HG03565 (cell line): ENCODE measurements around the gene BBX.

ENCODE experiments used
- ATAC-seq: cut with Tn5 transposase; IDR thresholded peaks from one replicate; pipeline ENCODE4 v1.9.1; 2021; ENCODE audit warnings: mild to moderate bottlenecking, moderate library complexity; ENCODE audit not compliant: unreplicated experiment

Gene BBX

GRCh38 chr3:107522510-107523288, at the start of gene BBX:
Gene BBX (plus strand): TSS chr3:107522962. CDS start chr3:107710461, 187,499 bp downstream.
- ATAC-seq, result peak; percentile 96

GRCh38 chr3:107476462-107476861, 46.3 kb upstream of the BBX start:
- ATAC-seq, result no peak

GRCh38 chr3:107487490-107487889, 35.3 kb upstream of the BBX start:
- ATAC-seq, result no peak

GRCh38 chr3:107488942-107489341, 33.8 kb upstream of the BBX start:
- no peak for ATAC-seq

DNA sequence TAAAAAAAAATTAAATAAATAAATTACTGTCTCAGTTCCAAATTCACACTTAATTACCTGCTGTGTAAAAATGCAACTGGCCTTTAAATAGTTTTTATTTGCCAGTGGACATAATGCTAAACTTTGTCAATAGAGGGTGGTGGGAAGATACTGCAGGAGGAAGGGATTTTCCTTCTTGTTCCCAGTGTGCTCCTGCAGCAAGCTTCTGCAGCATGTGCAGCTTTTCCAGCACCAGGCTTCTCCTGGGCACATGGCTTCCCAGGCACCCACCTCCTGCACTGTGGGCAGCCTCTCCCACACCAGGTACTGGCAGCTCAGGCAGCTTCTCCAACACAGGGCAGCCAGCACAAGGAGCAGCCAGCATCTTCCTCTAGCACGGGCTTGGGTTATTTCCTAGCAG, 29.6 kb upstream of the BBX start:
- no peak for ATAC-seq

DNA sequence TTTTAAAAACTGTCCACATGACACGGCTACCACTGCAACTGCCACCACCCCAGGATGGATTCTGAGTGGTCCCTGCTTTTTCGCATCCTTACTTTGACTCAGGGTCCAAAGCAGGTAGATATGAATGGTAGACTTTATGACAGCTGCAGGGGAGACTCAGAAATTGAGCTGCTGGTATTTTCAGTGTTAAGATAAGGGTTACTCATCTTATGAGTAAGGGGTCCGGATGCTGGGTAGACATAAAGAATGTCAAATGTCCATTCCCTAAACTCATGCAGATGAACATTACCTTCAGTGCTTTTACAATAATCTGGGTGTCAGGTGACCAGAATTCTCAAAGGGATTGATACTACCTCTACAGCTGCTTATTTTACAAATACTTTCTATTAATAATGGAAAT, 25.9 kb upstream of the BBX start:
- ATAC-seq, result no peak

DNA sequence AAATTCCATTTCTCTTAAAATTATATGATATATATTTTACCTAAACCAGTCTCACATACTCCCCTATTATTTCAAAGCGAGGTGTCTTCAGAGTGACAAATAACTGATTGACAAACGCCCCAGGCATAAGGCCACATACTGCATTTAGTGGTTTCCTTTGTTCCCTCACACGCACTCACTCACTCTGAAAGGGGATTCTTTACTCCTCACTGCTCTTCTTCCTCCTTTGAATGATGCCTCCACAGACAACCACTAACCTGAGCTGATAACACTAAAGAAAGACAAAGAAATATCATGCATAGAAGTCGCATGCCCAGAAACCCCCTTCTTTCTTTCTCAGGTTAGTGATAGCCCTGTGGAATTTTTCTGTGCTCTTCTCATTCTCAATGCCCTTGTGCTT, 24.1 kb upstream of the BBX start:
- ATAC-seq, result no peak

DNA sequence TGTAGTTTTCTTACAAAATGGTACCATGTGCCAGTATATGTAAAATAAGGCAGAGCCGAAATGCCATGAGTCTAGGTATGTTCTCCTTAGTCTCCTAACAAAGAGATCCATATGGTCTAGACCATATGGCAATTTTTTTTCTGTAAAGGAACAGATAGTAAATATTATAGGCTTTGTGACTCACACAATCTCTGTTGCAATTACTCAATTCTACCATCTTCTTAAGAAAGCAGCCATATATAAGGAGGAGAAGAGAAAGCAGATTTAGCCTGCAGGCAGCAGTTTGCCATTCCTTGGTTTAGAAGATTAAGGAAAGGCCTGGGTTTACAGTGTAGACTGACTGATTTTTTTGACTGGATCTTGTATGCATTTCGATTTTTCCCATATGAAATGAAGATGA, 16.3 kb upstream of the BBX start:
- ATAC-seq, result no peak

- ATAC-seq, result no peak
Observed at GRCh38 chr3:107508331-107508730, 14.4 kb upstream of the BBX start.

DNA sequence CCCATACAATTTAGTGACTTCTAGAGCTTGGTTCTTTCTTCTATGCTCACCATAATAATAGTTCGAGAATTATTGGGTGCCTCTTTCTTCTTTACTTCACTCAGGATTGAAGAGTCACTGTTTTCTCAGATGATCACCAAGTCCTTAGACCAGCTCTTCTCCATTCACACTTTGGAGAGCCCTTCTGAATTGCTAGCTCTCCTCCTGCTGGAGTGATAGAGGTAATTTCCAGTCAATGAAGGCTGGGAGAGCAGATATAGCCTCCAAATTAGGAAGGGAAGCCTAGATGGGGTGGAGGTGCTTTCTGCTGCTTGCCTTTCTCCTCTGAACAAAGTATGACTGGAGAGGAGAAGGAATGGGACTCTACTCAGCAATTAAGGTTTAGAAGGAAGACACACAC, 10.7 kb upstream of the BBX start:
- ATAC-seq, result no peak

DNA sequence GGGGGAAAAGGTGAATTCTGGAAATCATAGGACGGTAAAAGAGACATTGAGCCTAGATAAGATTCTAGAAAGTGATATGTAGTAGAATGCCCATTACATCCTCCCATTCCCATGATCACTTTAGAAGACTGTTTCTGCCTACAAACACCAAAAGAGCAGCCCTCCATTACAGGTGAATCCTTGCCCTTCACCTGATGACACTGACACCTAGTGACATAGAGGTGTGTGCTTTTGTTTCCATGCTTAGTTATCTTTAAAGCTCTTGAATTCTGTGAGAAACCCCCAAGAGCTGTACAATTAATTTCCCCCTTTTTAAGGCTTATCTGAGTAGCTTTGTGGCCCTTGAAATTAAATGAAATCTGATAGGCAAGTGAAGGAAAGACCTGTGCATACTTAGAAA, 8.3 kb upstream of the BBX start:
- ATAC-seq, result no peak

DNA sequence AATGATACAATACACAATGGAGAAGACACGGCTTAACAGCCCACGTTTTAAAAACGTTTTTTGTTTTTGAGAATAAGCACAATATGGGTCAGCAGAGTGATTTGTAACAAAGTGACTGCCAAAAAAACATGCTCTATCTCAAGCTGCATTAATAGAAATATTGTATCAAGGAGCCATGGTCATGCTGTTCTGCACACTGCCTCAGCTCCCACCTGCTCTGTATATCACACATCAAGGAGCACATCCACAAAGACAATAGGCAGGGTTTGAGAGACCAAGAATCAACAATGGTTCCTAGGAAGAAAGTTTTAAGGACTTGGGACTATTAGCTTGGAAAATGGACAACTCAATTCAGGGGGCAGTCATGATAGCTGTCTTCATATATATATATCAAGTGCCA, 6.3 kb upstream of the BBX start:
- ATAC-seq, result no peak

GRCh38 chr3:107520535-107520934, 2.2 kb upstream of the BBX start:
- ATAC-seq, result no peak

- ATAC-seq, result no peak
Observed at GRCh38 chr3:107521469-107522059, 1.2 kb upstream of the BBX start.

GRCh38 chr3:107523289-107523538, 452 bp downstream of the BBX start:
- peak; percentile 10 for ATAC-seq

GRCh38 chr3:107523539-107524325, 970 bp downstream of the BBX start:
- ATAC-seq, result peak; percentile 10

DNA sequence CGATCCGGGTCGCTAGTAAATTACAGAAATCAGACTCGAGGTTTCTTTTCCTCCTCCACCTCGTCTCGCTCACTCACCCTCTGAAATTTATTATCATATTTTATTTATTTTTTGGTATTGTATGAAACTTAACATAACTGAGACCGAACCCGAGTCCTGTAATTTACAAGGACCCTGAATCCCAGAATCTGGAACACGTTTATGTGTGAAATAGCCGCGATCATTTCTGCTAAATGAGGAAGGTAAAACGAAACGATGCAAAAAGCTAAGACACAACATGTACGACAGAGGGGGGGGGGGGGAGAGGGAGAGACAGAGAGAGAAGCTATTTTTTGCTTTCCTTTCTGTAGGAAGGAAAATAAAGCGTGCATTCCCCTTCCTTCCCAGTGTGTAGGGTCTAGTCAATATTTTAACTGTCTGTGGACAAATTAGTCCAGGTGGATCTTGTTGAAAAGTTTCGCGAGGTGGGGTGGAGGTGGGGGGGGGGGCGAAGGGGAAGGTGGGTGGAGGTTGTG, 1.6 kb downstream of the BBX start:
- no peak for ATAC-seq

DNA sequence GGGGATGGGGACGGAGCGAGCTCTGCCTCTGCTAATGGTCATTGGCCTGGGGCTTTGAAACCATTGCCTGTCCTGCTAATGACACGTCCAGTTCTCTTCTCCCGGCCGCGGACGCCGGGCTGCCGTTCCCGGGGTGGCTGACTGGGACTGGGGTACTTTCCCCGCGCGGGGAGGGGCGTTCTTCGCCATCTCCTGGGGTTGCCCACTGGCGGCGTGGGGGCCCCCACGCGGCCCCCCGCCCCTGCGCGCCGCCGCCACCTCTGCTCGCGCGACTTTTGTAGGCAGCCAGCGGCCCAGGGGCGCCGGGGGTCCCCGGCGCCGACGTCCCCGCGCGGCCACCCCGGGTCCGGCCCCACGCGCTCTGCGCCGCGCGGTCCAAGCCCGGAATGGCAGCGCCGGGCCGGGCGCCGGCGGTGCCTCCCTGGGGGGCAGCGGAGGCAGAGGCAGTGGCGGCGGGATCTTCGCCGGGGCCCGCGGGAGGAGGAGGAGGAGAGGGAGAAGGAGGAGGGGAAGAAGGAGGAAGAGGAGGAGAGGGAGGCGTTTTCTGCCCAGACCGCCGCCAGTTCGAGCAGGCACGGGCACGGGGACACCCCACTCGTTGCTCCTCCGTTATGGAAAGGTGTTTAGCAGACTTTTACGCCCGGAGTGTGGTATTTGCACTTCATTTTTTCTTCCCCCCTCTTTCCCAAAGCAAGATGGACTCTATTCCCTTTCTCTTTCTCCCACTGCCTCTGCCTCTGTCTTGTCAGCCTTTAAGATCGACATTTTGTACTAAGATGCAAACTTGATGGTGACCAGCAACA, 2.3 kb downstream of the BBX start:
- ATAC-seq, result no peak

- no peak for ATAC-seq
Observed at GRCh38 chr3:107525644-107526305, 3.0 kb downstream of the BBX start.

DNA sequence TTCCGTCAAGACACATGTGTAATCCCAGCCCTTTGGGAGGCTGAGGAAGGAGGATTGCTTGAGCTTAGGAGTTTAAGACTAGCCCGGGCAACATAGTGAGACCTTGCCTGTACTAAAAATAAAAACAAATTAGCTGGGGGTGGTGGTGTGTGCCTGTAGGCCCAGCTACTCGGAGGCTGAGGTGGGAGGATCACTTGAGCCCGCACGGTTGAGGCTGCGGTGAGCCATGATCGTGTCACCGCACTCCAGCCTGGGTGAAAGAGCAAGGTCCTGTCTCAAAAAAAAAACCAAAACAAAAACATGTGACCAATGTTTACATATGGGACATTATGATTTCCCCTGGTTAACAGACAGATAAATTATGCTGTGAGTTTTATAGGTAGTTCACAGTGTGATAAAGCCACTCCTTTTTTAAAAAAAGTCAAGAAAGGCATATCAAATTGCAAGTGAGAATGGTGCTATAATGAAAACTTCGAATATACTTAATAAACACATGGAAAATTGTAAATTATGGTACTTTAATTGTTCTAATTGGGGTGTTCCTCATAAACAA, 9.2 kb downstream of the BBX start:
- no peak for ATAC-seq
